Effector memory CD4-positive, alpha-beta T cell (primary cell): Measurements from ENCODE around the gene STX5.
"Not testable (repeated sequence)": the region's sequence is repeated elsewhere in the genome, so short reads cannot be mapped to it uniquely, and the experiment has no call there.

ENCODE experiments used
- DNase-seq, 3 donors: peaks; one replicate each; pipeline ENCODE4 v3.0.0-alpha.2; 2020
- H3K27ac ChIP-seq: 2 replicates; pipeline ENCODE4 v1.7.0; 2013; ENCODE audit warnings: mild to moderate bottlenecking, low read length, moderate library complexity; ENCODE audit not compliant: insufficient read depth, poor library complexity, severe bottlenecking
- H3K27me3 ChIP-seq: replicated peaks from 2 replicates; pipeline ENCODE4 v1.7.0; 2013; ENCODE audit warnings: mild to moderate bottlenecking, low read length; ENCODE audit not compliant: insufficient read depth, control insufficient read depth, poor library complexity, severe bottlenecking
- H3K36me3 ChIP-seq: 2 replicates; pipeline ENCODE4 v1.7.0; 2013; ENCODE audit warnings: mild to moderate bottlenecking, low read length, moderate library complexity; ENCODE audit not compliant: control insufficient read depth, insufficient read depth
- H3K4me1 ChIP-seq: 2 replicates; pipeline ENCODE4 v1.7.0; 2013; ENCODE audit warnings: low read length, mild to moderate bottlenecking; ENCODE audit not compliant: control insufficient read depth, insufficient read depth, poor library complexity, severe bottlenecking
- H3K4me3 ChIP-seq: 2 replicates; pipeline ENCODE4 v1.7.0; 2013; ENCODE audit warnings: low read length, low read depth, mild to moderate bottlenecking; ENCODE audit not compliant: insufficient read depth, poor library complexity, severe bottlenecking
- H3K9me3 ChIP-seq: 2 replicates; pipeline ENCODE4 v1.7.0; 2013; ENCODE audit warnings: mild to moderate bottlenecking, low read length, moderate library complexity; ENCODE audit not compliant: control insufficient read depth

The STX5 gene

GRCh38 chr11:62786318-62787004, 45.4 kb downstream of the STX5 start:
- Histone ChIP-seq H3K27me3 (no peaks in the 10 kb centered on the region), H3K4me3 (peak overlapping the region; percentile 98), H3K36me3 (peaks cover 9% of the 10 kb centered on the region), H3K27ac (peak overlapping the region; percentile 89), H3K4me1 (peaks cover 28% of the 10 kb centered on the region), H3K9me3 (no peaks in the 10 kb centered on the region)
- peak; percentile 73 to 80 (median 76) for DNase-seq

DNA sequence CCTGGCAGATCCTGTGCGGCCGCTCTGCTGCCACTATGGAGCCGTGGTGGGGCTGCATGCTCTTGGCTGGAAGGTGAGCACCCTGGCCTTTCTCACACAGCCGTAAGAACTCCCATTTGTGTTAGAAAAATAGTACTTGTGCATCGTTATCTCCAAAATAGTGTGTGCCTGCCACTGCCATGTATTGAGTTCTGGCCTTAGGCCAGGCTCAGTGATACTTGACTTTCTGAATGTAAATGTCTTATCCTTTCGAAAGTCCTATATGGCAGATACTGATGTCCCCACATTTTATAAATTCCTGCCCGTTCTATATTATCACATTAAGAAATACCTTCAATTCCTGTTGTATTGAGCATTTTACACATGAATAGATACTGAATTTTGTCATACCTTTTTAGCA, 49.1 kb downstream of the STX5 start:
- Histone ChIP-seq H3K27me3 (no peaks in the 10 kb centered on the region), H3K27ac (no peak overlapping the region), H3K9me3 (no peaks in the 10 kb centered on the region), H3K36me3 (peaks cover 2% of the 10 kb centered on the region), H3K4me1 (peaks cover 11% of the 10 kb centered on the region), H3K4me3 (no peak overlapping the region)
- no peak for DNase-seq

DNA sequence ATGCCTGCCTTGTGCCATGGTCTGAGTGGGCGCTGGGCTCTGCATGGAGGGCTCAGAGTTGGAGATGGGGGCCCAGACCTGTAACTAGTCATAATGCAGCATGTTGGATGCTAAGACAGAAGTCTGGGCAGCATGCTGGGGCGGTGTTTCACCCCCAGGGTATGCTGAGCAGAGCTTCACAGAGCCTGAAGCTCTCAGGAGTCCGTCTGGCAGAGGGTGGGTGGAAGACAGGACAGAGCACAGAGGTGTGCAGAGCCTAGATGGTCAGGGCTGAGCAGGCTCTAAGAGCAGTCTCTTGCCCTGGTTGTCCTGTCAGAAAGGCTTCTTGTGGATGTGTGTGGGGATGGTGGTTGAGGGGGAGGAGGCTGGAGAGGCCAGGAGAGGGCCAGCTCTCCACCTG, 53.4 kb downstream of the STX5 start:
- peaks cover 4% of the 10 kb centered on the region for H3K36me3 ChIP-seq

DNA sequence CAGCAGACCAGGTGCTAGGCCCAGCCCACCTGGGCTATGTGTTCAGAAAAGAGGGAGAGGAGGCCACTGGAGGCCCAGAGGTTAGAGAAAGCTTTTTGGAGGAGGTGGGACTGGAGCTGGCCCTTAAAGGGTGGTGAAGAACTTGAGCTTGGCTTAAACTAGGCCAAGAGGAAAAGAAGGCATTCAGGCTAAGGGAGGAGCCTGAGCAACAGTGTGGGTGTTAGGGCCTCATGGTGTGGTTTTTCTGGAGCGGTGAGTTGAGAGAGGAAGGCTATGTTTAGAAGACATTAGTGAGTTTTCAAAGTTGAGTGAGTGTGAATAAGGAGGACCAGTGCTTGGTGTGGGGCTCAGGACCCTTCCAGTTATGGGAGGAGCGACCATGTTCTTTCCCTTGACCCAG, 54.5 kb downstream of the STX5 start:
- Histone ChIP-seq H3K27ac (no peak overlapping the region), H3K36me3 (peaks cover 4% of the 10 kb centered on the region), H3K9me3 (no peaks in the 10 kb centered on the region), H3K27me3 (no peaks in the 10 kb centered on the region), H3K4me3 (no peak overlapping the region), H3K4me1 (no peaks in the 10 kb centered on the region)
- DNase-seq = no peak

More for the DNA sequence above, 53.4 kb downstream of the STX5 start:
- Histone ChIP-seq H3K9me3 (no peaks in the 10 kb centered on the region), H3K27me3 (no peaks in the 10 kb centered on the region), H3K27ac (no peak overlapping the region), H3K4me3 (no peak overlapping the region), H3K4me1 (no peaks in the 10 kb centered on the region)
- no peak for DNase-seq

DNA sequence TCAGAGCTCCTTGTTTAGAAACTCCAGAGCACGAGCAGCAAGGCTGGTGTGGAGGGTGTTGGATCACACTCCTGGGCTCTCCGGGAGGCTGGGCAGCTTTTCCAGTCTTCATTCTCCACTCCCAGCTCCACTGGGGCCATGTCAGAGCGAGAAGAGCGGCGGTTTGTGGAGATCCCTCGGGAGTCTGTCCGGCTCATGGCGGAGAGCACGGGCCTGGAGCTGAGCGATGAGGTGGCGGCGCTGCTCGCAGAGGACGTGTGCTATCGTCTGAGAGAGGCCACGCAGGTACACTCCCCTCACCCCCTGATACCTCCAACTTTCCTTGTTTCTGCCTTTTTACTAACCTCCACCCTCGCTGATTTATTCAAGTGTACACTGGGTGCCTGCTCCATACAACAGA, 56.2 kb downstream of the STX5 start:
- H3K4me1 ChIP-seq = peaks cover 7% of the 10 kb centered on the region
- H3K36me3 ChIP-seq = peaks cover 4% of the 10 kb centered on the region
- H3K4me3 ChIP-seq = no peak overlapping the region
- no peak for DNase-seq
- H3K27me3 ChIP-seq = no peaks in the 10 kb centered on the region
- no peaks in the 10 kb centered on the region for H3K9me3 ChIP-seq
- H3K27ac ChIP-seq = no peak overlapping the region

DNA sequence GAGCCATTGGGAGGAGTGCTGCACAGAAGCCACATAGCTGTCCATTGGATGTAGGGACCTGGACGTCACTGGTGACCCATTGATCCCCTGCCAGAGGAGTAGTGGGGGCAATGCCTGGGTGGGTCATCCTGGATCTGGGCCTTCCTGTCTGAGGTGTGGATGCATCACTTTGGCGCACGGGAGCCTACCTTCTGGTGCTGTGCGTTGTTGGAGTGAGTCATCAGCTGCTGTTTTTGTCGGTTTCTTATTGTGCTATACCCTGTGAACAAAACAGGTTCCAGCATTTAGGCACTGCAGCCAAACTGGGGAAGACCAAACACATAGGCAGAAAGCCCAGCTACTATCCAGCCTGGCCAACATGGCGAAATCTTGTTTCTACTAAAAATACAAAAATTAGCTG, 57.4 kb downstream of the STX5 start:
- Histone ChIP-seq H3K27ac (no peak overlapping the region), H3K36me3 (peaks cover 4% of the 10 kb centered on the region), H3K9me3 (no peaks in the 10 kb centered on the region), H3K4me3 (no peak overlapping the region), H3K27me3 (no peaks in the 10 kb centered on the region), H3K4me1 (peaks cover 15% of the 10 kb centered on the region)
- DNase-seq = no peak

- DNase-seq = peak; percentile 84 to 91 (median 90)
- Histone ChIP-seq H3K36me3 (peaks cover 12% of the 10 kb centered on the region), H3K9me3 (no peaks in the 10 kb centered on the region), H3K4me1 (peaks cover 15% of the 10 kb centered on the region), H3K27me3 (no peaks in the 10 kb centered on the region), H3K4me3 (peak within 1 kb of the TSS; percentile 64), H3K27ac (peak within 1 kb of the TSS; percentile 79)
Observed at GRCh38 chr11:62771144-62772021, 60.5 kb downstream of the STX5 start, which contains the start of gene TAF6L. TSS of gene TAF6L (plus strand) at chr11:62771396. CDS start at chr11:62775784, 4,388 bp downstream.

- Histone ChIP-seq H3K27me3 (no peaks in the 10 kb centered on the region), H3K27ac (peak overlapping the region; percentile 79), H3K9me3 (no peaks in the 10 kb centered on the region), H3K36me3 (peaks cover 18% of the 10 kb centered on the region), H3K4me3 (peak overlapping the region; percentile 64), H3K4me1 (peaks cover 15% of the 10 kb centered on the region)
- DNase-seq = no peak
Observed at GRCh38 chr11:62770778-62771143, 61.1 kb downstream of the STX5 start.

DNA sequence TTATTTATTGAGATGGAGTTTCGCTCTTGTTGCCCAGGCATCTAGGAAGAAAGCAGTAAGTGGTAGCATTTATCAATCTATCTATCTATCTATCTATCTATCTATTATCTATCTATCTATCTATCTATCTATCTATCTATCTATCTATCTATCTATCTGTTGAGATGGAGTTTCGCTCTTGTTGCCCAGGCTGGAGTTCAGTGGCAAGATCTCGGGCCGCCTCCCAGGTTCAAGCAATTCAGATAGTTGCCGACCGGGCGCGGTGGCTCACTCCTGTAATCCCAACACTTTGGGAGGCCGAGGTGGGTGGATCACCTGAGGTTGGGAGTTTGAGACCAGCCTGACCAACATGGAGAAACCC, 71.0 kb downstream of the STX5 start:
- H3K27ac ChIP-seq = peak overlapping the region; percentile 18
- not testable (repeated sequence) for DNase-seq, H3K36me3 ChIP-seq, H3K4me3 ChIP-seq, H3K27me3 ChIP-seq, H3K9me3 ChIP-seq
- H3K4me1 ChIP-seq = peaks cover 16% of the 10 kb centered on the region
